ENCODE results near the gene SLMAP.

The SLMAP gene

DNA sequence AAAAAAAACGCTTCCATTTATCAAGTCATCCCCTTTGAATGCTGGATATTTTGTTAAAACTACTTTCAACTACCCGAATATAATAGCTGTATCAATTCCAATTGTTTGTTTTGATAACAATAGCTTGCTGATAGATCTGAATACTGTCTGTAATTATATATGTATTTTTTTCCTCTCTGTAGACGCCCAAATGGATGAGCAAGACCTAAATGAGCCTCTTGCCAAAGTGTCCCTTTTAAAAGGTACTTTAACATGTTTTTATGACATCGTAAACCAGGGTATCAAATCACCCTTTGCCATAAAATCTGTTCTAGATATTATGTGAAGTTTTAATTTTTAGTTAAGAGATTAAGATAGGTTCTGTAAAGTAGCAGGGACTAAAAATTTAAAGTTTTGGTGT lies 140.6 kb downstream of the SLMAP start:
- peak; percentile 94 for DNase-seq

GRCh38 chr3:57900786-57901185 lies 144.7 kb downstream of the SLMAP start:
- DNase-seq = no peak

- DNase-seq = no peak
Observed at GRCh38 chr3:57903124-57903890, 147.2 kb downstream of the SLMAP start.

DNA sequence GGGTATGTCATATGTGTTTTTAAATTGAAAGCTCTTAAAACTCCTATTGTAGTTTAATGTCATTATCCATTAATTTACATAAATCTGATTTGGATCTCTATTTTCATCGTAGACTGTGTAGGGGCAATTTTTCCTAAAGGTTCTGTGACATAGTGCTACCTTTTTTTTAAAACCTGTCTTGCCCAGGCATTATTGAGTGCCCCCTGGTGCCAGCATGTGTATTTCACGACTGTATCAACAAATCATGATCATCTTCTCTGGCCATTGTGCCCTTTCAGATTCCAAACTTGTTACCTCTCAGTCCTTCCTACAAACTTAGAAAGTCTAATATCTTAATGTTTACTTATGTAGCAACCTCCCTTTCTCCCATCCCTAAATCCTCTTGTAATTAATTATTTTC lies 154.9 kb downstream of the SLMAP start:
- no peak for DNase-seq

DNA sequence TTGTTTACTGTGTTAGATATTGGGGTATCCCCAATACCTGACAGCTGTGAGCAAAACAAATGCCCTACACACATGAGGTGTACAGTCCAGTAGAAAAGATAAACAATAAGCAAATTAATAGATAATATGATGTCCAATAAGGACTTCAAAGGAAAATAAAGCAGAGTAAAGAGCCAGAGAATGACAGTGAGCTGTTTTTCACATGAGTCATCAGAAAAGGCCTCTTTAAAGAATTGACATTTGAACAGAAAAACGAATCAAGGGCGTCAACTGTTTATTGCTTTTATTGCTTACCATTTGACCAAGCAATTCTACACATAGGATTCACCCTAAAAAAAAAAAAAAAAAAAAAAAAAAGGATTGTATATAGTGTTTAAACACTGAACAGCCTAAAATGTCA lies 155.5 kb downstream of the SLMAP start:
- DNase-seq = no peak

GRCh38 chr3:57917601-57918000 lies 161.5 kb downstream of the SLMAP start:
- no peak for DNase-seq

GRCh38 chr3:57918123-57918837 lies 162.2 kb downstream of the SLMAP start:
- no peak for DNase-seq

GRCh38 chr3:57919987-57920386 lies 163.9 kb downstream of the SLMAP start:
- DNase-seq = no peak

GRCh38 chr3:57923101-57923500 lies 167.0 kb downstream of the SLMAP start:
- DNase-seq = no peak

GRCh38 chr3:57923752-57924151 lies 167.6 kb downstream of the SLMAP start:
- DNase-seq = no peak

DNA sequence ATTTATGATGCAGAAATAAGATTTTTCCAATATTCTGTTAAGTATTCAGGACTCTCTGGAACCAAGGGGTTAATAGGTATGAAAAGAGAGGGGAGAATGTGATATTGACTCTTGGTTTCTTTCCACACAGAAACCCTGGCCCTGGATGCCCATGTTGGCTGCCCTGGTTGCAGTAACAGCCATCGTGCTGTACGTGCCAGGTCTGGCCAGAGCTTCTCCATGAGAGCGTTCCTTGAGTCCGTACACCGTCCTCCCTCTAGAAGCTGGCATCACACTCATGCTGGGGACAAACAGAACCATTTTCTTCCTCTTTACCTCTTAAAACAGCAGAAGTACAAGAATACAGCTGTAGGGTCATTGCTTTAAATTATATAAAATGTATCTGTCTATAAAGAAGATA lies 171.1 kb downstream of the SLMAP start:
- DNase-seq = no peak

DNA sequence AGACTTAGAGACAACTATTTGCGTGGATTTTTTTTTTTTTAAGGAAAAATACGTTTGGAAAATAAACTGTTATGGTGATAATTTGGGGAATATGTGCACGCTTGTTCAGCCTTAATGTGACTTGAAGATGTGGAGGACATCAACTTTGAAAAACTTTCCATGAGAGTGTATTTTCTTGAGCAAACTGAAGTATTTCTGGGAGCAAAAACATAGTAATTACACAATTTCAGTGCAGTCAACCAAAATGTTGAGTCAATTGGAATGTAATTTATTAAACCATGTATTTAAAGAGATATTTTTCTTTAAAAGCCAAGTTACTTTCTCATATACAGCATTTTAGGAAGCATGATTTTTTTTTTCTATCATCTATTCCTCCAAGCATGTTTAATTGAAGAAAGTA lies 171.8 kb downstream of the SLMAP start:
- no peak for DNase-seq

DNA sequence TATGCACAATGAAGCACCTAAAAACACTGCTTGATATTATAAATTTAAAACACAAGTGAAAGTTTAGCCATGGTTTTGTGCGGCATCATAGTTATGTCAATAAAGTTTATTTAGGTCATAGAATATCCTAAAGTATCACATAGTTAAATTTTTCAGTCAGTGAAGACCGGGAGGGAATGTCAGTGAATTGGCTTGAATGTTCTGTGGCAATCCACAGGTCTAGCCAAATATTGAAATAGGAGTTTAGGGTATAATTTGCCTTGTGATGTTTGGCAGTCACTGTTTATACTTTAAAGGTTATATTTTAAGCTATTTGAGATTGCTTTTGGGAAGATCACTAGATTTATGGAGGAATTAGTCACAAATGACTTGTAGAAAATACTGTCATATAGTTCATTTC lies 172.4 kb downstream of the SLMAP start:
- DNase-seq = no peak

DNA sequence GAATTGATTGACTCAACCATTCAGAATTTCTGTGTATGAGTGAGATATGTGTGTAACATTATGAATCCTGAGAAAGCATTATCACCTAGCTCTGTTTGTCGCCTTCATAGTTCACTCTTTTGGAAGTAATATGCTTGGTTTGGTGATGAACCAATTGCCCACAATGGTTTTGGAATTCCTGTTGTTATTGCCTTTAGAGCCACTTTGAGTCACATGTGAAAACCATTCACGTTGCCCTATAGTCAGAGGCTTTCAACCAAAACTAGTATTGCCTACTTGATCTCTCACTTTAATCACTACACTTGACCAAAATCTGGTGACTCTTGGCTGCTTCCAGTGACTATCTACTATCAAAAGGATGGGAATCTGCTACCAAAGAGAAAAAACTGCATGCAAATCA lies 173.9 kb downstream of the SLMAP start:
- no peak for DNase-seq

DNA sequence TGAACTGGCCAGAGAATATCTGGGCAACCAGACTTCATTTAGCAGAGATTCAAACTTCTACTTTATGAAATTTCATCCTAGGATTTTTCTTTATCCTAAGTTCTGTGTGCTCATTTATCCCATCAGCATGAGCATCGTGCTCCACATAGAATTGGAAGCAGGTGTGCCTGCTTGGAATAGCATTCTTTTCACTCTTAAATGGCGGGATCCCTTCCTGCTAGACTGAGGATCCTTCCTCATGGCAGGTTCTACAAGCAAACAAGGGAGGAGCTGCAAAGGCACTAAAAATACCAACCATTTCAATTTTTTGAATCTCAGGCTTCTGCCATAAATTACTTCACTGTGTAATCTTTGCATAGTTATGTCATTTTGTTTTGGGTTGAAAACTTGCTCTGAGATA lies 177.5 kb downstream of the SLMAP start:
- no peak for DNase-seq

DNA sequence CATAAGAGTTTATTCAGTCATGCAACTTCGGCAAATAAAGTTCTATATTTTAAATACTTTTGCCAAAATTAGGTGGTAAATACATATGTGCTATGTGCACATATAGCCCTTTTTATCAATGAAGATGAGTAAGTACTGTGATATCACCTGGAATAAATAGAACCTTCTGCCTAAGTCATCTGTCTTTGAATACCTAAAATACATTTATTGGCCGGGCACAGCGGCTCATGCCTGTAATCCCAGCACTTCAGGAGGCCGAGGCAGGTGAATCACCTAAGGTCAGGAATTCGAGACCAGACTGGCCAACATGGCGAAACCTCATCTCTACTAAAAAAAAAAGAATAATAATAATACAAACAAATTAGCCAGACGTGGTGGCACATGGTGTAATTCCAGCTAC lies 178.3 kb downstream of the SLMAP start:
- DNase-seq = no peak

- no peak for DNase-seq
Observed at GRCh38 chr3:57935539-57935938, 179.4 kb downstream of the SLMAP start.

DNA sequence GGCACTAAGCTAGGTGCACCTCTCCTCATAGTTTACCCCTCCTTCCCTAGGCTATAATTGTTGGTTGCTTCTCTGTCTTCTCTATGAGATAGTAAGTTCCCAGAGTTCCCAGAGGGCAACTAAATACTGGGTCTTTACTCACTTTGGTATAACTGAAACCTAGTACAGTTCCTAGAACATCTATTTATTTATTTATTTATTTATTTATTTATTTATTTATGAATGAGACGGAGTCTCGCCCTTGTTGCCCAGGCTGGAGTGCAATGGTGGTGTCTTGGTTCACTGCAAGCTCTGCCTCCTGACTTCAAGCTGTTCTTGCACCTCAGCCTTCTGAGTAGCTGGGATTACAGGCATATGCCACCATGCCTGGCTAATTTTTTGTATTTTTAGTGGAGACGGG lies 181.0 kb downstream of the SLMAP start:
- DNase-seq = no peak

DNA sequence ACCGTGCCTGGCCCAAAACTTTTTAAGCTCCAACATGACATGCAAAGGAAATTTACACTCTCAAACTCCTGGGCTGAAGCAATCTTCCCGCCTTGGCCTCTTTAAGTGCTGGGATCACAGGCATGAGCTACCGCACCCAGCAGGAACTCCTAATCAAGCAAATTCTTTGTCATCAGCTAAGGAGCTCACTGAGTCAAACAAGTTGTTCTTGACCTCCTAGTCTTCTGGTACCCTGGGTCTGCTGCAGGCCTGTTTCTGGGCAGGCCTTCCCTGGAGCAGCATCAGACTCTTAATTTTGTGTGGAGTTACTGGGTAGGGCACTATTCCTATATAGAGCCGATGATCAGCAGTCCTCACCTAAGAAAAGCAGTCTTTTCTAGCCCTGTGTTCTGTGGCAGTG lies 183.7 kb downstream of the SLMAP start:
- DNase-seq = no peak

GRCh38 chr3:57942388-57942787 lies 186.3 kb downstream of the SLMAP start:
- DNase-seq = no peak

DNA sequence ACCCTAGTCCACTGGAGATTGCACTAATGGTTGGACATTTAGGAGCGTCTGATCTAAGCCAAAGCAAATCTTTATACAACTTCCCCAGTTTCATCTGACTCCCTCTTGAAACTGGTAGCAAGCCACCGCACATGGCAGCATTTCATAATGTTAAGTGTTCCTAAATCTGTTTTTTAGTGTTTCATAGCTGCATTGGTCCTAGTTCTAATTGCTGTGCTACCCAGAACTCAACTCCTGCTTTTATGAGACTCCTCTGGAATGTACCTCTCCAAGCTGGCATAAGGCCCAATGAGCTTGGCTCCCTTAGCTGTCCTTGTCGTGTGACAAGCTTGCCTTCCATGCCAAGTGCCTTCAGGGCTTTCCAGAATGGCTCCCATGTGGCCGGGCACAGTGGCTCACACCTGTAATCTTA lies 186.8 kb downstream of the SLMAP start:
- no peak for DNase-seq

GRCh38 chr3:57943525-57944495 lies 187.7 kb downstream of the SLMAP start:
- DNase-seq = no peak

GRCh38 chr3:57946970-57947381 lies 190.9 kb downstream of the SLMAP start:
- no peak for DNase-seq

All from NCI-H748 treated with DMSO at 0.1 percent for 48 hours (cell line).